22Rv1 (cell line): ENCODE results near the gene ERICH2.

ENCODE experiments used
- ZFX ChIP-seq: fragments of 450-650 bp; IDR thresholded peaks from 2 replicates; pipeline ENCODE4 v1.6.1; 2017; ENCODE audit warnings: antibody characterized with exemption, borderline replicate concordance
- TF ChIP-seq, protein P1 (sequence below): fragments of 450-650 bp; IDR thresholded peaks from 2 replicates; pipeline ENCODE4 v1.5.1; 2017; ENCODE audit warnings: mild to moderate bottlenecking

DNA sequence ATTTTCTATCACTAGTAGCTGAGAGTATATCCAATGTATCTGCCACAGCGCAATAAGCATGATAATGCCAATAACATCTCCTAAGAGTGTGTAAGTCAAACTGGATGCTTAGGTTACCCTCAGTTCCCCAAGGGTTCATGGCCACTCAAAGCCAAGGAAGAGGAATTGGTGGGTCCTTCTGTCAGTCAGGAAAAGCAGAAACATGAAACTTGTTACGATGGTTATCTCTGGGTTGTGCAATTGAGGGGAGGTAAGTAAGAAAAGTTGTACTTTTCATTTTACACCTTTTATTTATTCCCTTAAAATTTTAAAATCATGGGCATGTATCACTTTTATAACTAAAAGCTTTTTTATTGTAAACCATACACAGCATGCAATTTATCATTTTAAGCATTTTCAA is 36.4 kb downstream of the ERICH2 start:
- TF ChIP-seq, protein P1, sequence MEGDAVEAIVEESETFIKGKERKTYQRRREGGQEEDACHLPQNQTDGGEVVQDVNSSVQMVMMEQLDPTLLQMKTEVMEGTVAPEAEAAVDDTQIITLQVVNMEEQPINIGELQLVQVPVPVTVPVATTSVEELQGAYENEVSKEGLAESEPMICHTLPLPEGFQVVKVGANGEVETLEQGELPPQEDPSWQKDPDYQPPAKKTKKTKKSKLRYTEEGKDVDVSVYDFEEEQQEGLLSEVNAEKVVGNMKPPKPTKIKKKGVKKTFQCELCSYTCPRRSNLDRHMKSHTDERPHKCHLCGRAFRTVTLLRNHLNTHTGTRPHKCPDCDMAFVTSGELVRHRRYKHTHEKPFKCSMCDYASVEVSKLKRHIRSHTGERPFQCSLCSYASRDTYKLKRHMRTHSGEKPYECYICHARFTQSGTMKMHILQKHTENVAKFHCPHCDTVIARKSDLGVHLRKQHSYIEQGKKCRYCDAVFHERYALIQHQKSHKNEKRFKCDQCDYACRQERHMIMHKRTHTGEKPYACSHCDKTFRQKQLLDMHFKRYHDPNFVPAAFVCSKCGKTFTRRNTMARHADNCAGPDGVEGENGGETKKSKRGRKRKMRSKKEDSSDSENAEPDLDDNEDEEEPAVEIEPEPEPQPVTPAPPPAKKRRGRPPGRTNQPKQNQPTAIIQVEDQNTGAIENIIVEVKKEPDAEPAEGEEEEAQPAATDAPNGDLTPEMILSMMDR = no peak
- no peak for TF ChIP-seq ZFX
